ENCODE measurements around the gene GHR.

The GHR gene

DNA sequence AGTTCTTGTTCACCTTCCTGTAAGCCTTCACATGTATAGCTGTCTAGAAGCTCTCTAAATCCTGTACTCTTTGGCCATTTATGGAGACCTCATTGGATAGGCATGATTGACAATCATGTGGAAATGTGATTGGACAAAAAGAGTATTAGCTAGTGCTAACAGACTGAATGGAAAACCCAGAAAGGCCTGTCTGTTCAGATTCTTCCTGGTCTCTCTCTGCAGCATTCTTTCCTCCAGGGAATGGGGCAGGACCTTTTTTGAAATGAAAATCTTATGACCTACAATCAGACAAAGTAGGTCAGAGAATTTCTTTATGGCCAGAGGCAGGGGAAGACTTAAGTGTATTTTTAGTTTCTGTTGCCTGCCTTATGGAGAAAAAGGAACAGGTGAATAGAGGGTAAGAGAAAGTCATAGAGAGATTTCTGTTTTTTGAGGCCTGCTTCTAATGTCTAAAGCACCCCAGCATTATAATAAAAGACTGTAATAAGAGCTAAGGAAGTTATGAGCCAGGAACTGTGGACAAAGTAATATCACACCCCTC is 181.0 kb downstream of the GHR start:
- no peak overlapping the region for H3K4me3 ChIP-seq
- DNase-seq (ENCODE audit: low spot score) = no peak
- TF ChIP-seq, protein P1, sequence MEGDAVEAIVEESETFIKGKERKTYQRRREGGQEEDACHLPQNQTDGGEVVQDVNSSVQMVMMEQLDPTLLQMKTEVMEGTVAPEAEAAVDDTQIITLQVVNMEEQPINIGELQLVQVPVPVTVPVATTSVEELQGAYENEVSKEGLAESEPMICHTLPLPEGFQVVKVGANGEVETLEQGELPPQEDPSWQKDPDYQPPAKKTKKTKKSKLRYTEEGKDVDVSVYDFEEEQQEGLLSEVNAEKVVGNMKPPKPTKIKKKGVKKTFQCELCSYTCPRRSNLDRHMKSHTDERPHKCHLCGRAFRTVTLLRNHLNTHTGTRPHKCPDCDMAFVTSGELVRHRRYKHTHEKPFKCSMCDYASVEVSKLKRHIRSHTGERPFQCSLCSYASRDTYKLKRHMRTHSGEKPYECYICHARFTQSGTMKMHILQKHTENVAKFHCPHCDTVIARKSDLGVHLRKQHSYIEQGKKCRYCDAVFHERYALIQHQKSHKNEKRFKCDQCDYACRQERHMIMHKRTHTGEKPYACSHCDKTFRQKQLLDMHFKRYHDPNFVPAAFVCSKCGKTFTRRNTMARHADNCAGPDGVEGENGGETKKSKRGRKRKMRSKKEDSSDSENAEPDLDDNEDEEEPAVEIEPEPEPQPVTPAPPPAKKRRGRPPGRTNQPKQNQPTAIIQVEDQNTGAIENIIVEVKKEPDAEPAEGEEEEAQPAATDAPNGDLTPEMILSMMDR (IDR thresholded peaks at IDR 0.05) = no peak
- no peak overlapping the region for H3K27ac ChIP-seq

DNA sequence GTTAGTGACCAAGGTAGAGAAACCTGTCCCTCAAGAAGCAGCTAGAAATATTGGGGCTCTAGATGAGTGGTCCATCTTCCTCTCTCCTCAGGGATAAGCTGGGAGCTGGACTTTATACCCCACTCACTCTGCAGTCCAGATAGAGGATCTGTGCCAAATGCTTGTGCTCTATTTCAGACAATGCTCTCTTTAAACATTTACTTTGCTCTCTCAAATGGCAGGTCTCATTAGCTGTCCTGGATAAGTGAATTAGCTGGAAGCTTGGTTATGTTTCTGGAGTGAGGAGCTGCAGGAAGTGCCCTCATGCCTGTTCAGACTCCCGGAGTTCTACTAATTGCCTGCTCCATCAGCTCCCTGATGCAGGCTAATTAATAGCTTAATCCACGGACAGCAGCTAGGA is 182.3 kb downstream of the GHR start:
- TF ChIP-seq, protein P1 (IDR thresholded peaks at IDR 0.05) = no peak
- Histone ChIP-seq H3K27ac (no peak overlapping the region), H3K4me3 (no peak overlapping the region)
- DNase-seq (ENCODE audit: low spot score) = no peak

DNA sequence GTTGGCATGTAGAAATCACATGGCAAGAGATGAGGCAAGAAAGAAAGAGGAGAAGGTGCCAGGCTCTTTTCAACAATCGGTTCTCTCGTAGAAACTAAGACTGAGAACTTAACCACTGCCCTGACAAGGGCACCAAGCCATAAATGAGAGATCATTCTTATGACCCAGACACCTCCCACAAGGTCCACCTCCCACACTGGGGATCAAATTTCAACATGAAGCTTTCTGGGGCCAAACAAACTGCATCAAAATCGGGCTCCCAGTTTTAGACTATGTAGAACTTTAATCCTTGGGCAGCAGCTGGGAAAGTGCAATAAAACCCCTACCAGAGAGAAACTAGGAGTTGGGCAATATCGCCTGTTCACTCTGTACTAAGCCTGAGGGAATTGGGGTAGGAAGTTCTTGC is 183.2 kb downstream of the GHR start:
- H3K27ac ChIP-seq = no peak overlapping the region
- TF ChIP-seq, protein P1 (IDR thresholded peaks at IDR 0.05) = no peak
- H3K4me3 ChIP-seq = no peak overlapping the region
- no peak for DNase-seq (ENCODE audit: low spot score)

DNA sequence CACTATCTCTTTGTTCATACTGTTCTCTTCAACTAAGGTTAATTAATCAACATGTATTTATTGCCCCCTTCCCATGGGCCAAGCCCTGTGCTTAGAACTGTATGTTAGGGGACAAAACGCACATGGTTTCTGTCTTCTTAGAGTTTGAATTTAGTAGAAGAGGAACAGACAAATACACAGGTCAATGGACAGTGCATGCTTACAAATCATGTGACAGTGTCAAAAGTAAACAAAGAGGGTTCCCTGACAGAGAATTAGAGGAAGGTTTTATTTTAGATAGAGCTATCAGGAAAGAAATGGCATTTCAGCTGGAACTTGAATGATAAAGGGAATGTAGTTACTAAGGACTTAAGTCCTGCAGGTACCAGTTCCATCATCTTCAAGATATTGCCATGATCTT is 188.2 kb downstream of the GHR start:
- Histone ChIP-seq H3K27ac (no peak overlapping the region), H3K4me3 (no peak overlapping the region)
- TF ChIP-seq, protein P1 (IDR thresholded peaks at IDR 0.05) = no peak
- DNase-seq (ENCODE audit: low spot score) = no peak

DNA sequence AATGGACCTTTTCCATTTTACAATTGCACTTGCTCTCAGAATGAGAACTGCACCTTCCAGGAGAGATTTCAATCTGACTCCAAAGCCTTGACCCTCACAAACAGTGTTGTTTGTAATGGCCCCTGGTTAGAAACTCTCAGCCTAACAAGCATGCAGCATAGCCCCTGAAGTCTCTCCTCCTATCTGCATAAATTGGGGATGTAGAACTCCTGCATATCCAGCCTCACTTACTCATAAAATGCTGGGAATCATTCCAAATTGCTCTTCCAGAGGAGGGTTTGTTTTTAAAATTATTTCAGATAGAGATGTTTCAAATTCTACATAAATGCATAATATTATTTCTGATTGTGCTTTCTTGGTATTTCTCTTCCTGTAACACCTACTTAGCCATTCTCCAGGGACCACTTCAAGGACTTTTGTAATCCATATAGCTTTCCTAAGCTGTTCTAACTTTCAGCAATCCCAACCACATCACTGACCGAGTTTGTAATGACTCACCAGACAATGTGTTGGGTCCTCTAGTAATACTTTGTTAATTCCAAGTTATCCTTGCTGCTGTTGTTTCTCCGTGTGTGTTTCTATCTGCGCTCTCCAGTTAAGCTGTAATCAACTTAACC is 189.6 kb downstream of the GHR start:
- TF ChIP-seq, protein P1 (IDR thresholded peaks at IDR 0.05) = no peak
- no peak for DNase-seq (ENCODE audit: low spot score)
- Histone ChIP-seq H3K4me3 (no peak overlapping the region), H3K27ac (no peak overlapping the region)

DNA sequence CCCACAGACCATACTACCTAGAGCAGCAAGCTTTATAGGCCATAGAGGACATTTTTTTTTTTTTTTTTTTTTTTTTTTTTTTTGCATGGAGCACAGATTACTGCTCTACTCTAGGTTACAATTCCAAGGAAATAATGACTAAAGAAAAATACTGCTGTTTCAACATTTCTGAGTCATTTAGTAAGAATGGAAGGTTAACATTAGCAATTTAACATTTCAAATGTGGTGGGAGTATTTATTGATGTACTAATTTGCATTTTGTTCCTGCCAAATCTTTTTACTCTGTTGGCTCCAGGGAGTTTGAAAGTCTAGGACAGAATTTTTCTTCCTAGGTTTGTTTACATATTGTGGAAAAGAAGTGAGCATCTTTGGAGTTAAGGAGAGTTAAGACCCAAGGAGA is 191.3 kb downstream of the GHR start:
- no peak for DNase-seq (ENCODE audit: low spot score)
- H3K27ac ChIP-seq = no peak overlapping the region

More for the DNA sequence above, 191.3 kb downstream of the GHR start:
- H3K4me3 ChIP-seq = no peak overlapping the region
- TF ChIP-seq, protein P1 (IDR thresholded peaks at IDR 0.05) = no peak

All from coronary artery (tissue), 2 donors.